Activated gamma-delta T cell (primary cell): ENCODE data around the gene RGL3.
"Not testable (repeated sequence)": the region's sequence is repeated elsewhere in the genome, so short reads cannot be mapped to it uniquely, and the experiment has no call there.

Experiments used
- DNase-seq: peaks from one replicate; lab custom pipeline; 2025; lab: John Stamatoyannopoulos, UW

The RGL3 gene

GRCh38 chr19:11420429-11421370 is 1.6 kb upstream of the RGL3 start:
- DNase-seq: no peak

GRCh38 chr19:11418094-11418548 is 993 bp downstream of the RGL3 start:
- no peak for DNase-seq

- DNase-seq: no peak
These were observed 2.6 kb downstream of the RGL3 start for GRCh38 chr19:11416346-11417052.

GRCh38 chr19:11414544-11414943 is 4.6 kb downstream of the RGL3 start:
- DNase-seq: no peak

- no peak for DNase-seq
These were observed 8.4 kb downstream of the RGL3 start for GRCh38 chr19:11410682-11411081.

GRCh38 chr19:11408591-11408990 is 10.5 kb downstream of the RGL3 start:
- DNase-seq: no peak

- DNase-seq: not testable (repeated sequence)
These were observed 12.3 kb downstream of the RGL3 start for GRCh38 chr19:11406703-11407236.

- DNase-seq: no peak
These were observed 13.1 kb downstream of the RGL3 start for GRCh38 chr19:11405846-11406643.

- DNase-seq: no peak
These were observed 14.4 kb downstream of the RGL3 start for GRCh38 chr19:11404588-11405222.

GRCh38 chr19:11401808-11402543 is 17.1 kb downstream of the RGL3 start:
- DNase-seq: no peak

GRCh38 chr19:11400798-11401197 is 18.3 kb downstream of the RGL3 start:
- DNase-seq: no peak

GRCh38 chr19:11399667-11400066 is 19.4 kb downstream of the RGL3 start:
- no peak for DNase-seq

GRCh38 chr19:11397089-11397610 is 22.0 kb downstream of the RGL3 start:
- no peak for DNase-seq

- DNase-seq: no peak
These were observed 28.0 kb downstream of the RGL3 start for GRCh38 chr19:11390933-11391680.

GRCh38 chr19:11390359-11390758 is 28.8 kb downstream of the RGL3 start:
- DNase-seq: no peak

GRCh38 chr19:11387162-11388034 is 31.7 kb downstream of the RGL3 start:
- no peak for DNase-seq

- no peak for DNase-seq
These were observed 34.4 kb downstream of the RGL3 start for GRCh38 chr19:11384778-11385129.

GRCh38 chr19:11383706-11384048 is 35.4 kb downstream of the RGL3 start:
- DNase-seq: no peak
